ENCODE measurements around the gene TRAPPC14.

Gene TRAPPC14

DNA sequence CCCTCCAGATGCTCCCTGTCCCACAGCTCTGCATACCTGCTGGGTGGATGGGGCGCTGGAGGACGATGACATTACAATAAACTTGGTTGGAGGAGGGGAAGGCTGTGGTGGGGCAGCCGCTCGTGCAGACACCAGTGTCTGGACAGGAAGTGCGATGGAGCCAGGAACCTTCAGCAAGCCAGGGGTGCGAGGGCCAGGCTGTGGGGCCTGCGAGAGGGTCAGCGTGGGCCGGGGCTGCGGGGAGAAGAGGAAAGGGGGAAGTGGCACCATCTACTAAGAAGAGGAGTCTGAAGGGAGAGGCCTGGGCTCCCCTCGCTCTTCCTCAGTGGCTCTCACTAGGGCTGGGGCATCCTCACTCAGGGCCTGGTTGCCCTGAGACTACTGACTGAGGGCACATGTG is 50.6 kb downstream of the TRAPPC14 start:
- no CpG with 5 or more reads among the region's 11 CpGs for WGBS, 2 donors (ENCODE audit: extremely low coverage in 2 of 2, insufficient read length in 2 of 2, insufficient replicate concordance in 1 of 2)

GRCh38 chr7:100107125-100107737 is 51.3 kb downstream of the TRAPPC14 start:
- no peak overlapping the region for H3K9ac ChIP-seq (ENCODE audit: low read depth, low read length, poor library complexity)
- H3K18ac ChIP-seq (ENCODE audit: low read length), result no peak overlapping the region
- H3K23ac ChIP-seq (ENCODE audit: low read depth, low read length, poor library complexity), result peak overlapping the region; percentile 85
- peaks cover 47 to 86% of the 10 kb centered on the region in 2 donors for H3K36me3 ChIP-seq (replicated peaks in 1 of 2; ENCODE audit: control insufficient read depth in 2 of 2, insufficient read depth in 2 of 2, low read length in 2 of 2)
- H3K4me2 ChIP-seq (ENCODE audit: insufficient read depth, low read length, poor library complexity, severe bottlenecking), result no peak overlapping the region
- H2BK5ac ChIP-seq (ENCODE audit: low read length), result no peak overlapping the region
- H2AFZ ChIP-seq (ENCODE audit: low read length), result no peak overlapping the region
- no peak overlapping the region for H3K4ac ChIP-seq (ENCODE audit: low read length)
- peaks cover 3 to 9% of the 10 kb centered on the region in 2 donors for H3K4me1 ChIP-seq (ENCODE audit: control insufficient read depth in 2 of 2, insufficient read depth in 1 of 2, low read depth in 1 of 2, low read length in 2 of 2)
- no peak overlapping the region for H2BK120ac ChIP-seq (ENCODE audit: low read depth, low read length)
- no peak overlapping the region for H2BK12ac ChIP-seq (ENCODE audit: low read length)
- no peak overlapping the region for H3K4me3 ChIP-seq (ENCODE audit: low read length in 2 of 2)
- H4K8ac ChIP-seq (ENCODE audit: low read depth, low read length), result no peak overlapping the region
- H3K14ac ChIP-seq (ENCODE audit: low read length), result no peak overlapping the region
- no peak overlapping the region for H2BK15ac ChIP-seq (ENCODE audit: low read length)
- H3K9me3 ChIP-seq (replicated peaks in 1 of 2; ENCODE audit: control insufficient read depth in 2 of 2, insufficient read depth in 1 of 2, low read depth in 1 of 2, low read length in 2 of 2), result peaks cover 0 to 2% of the 10 kb centered on the region in 2 donors
- no CpG with 5 or more reads among the region's 25 CpGs for WGBS, 2 donors (ENCODE audit: extremely low coverage in 2 of 2, insufficient read length in 2 of 2, insufficient replicate concordance in 1 of 2)
- no peak for DNase-seq (ENCODE audit: low spot score)
- no peak overlapping the region for H3K27ac ChIP-seq (replicated peaks; ENCODE audit: low read length)
- H3K27me3 ChIP-seq (ENCODE audit: control insufficient read depth in 3 of 3, insufficient read depth in 3 of 3, low read depth in 1 of 3, low read length in 3 of 3), result no peaks in the 10 kb centered on the region
- H2AK5ac ChIP-seq (ENCODE audit: low read depth, low read length), result no peak overlapping the region
- H3K79me1 ChIP-seq (ENCODE audit: low read depth, low read length), result no peaks in the 10 kb centered on the region
- H4K91ac ChIP-seq (ENCODE audit: low read depth, low read length, poor library complexity), result no peak overlapping the region

More for the DNA sequence above, 50.6 kb downstream of the TRAPPC14 start:
- H3K36me3 ChIP-seq (replicated peaks in 1 of 2; ENCODE audit: control insufficient read depth in 2 of 2, insufficient read depth in 2 of 2, low read length in 2 of 2), result peaks cover 50 to 91% of the 10 kb centered on the region in 2 donors
- peak overlapping the region; percentile 44 for H3K9ac ChIP-seq (ENCODE audit: low read depth, low read length, poor library complexity)
- H2BK12ac ChIP-seq (ENCODE audit: low read length), result no peak overlapping the region
- H3K4ac ChIP-seq (ENCODE audit: low read length), result no peak overlapping the region
- H2AFZ ChIP-seq (ENCODE audit: low read length), result no peak overlapping the region
- H3K4me2 ChIP-seq (ENCODE audit: insufficient read depth, low read length, poor library complexity, severe bottlenecking), result no peak overlapping the region
- H3K79me1 ChIP-seq (ENCODE audit: low read depth, low read length), result no peaks in the 10 kb centered on the region
- H2AK5ac ChIP-seq (ENCODE audit: low read depth, low read length), result no peak overlapping the region
- no peak overlapping the region for H3K4me3 ChIP-seq (ENCODE audit: low read length in 2 of 2)
- H4K8ac ChIP-seq (ENCODE audit: low read depth, low read length), result no peak overlapping the region
- no peak overlapping the region for H2BK120ac ChIP-seq (ENCODE audit: low read depth, low read length)
- H3K14ac ChIP-seq (ENCODE audit: low read length), result no peak overlapping the region
- H3K4me1 ChIP-seq (ENCODE audit: control insufficient read depth in 2 of 2, insufficient read depth in 1 of 2, low read depth in 1 of 2, low read length in 2 of 2), result peaks cover 0 to 4% of the 10 kb centered on the region in 2 donors
- no peak overlapping the region for H4K91ac ChIP-seq (ENCODE audit: low read depth, low read length, poor library complexity)
- no peak overlapping the region for H3K27ac ChIP-seq (replicated peaks; ENCODE audit: low read length)
- no peaks in the 10 kb centered on the region for H3K27me3 ChIP-seq (ENCODE audit: control insufficient read depth in 3 of 3, insufficient read depth in 3 of 3, low read depth in 1 of 3, low read length in 3 of 3)
- H3K9me3 ChIP-seq (replicated peaks in 1 of 2; ENCODE audit: control insufficient read depth in 2 of 2, insufficient read depth in 1 of 2, low read depth in 1 of 2, low read length in 2 of 2), result peaks cover 0 to 2% of the 10 kb centered on the region in 2 donors
- no peak for DNase-seq (ENCODE audit: low spot score)
- H3K18ac ChIP-seq (ENCODE audit: low read length), result no peak overlapping the region
- no peak overlapping the region for H2BK15ac ChIP-seq (ENCODE audit: low read length)
- peak overlapping the region; percentile 85 for H3K23ac ChIP-seq (ENCODE audit: low read depth, low read length, poor library complexity)
- H2BK5ac ChIP-seq (ENCODE audit: low read length), result peak overlapping the region; percentile 75

GRCh38 chr7:100106633-100107032 is 51.9 kb downstream of the TRAPPC14 start:
- Histone ChIP-seq H3K23ac (ENCODE audit: low read depth, low read length, poor library complexity) (peak overlapping the region; percentile 38), H2BK5ac (ENCODE audit: low read length) (no peak overlapping the region), H3K4me1 (ENCODE audit: control insufficient read depth in 2 of 2, insufficient read depth in 1 of 2, low read depth in 1 of 2, low read length in 2 of 2) (peaks cover 4 to 9% of the 10 kb centered on the region in 2 donors), H3K4me2 (ENCODE audit: insufficient read depth, low read length, poor library complexity, severe bottlenecking) (no peak overlapping the region), H3K4ac (ENCODE audit: low read length) (no peak overlapping the region), H2AFZ (ENCODE audit: low read length) (no peak overlapping the region), H4K91ac (ENCODE audit: low read depth, low read length, poor library complexity) (no peak overlapping the region), H3K9ac (ENCODE audit: low read depth, low read length, poor library complexity) (no peak overlapping the region), H2BK12ac (ENCODE audit: low read length) (no peak overlapping the region), H3K9me3 (replicated peaks in 1 of 2; ENCODE audit: control insufficient read depth in 2 of 2, insufficient read depth in 1 of 2, low read depth in 1 of 2, low read length in 2 of 2) (peaks cover 0 to 2% of the 10 kb centered on the region in 2 donors), H3K27ac (replicated peaks; ENCODE audit: low read length) (no peak overlapping the region), H3K14ac (ENCODE audit: low read length) (no peak overlapping the region), H2BK15ac (ENCODE audit: low read length) (no peak overlapping the region), H3K4me3 (ENCODE audit: low read length in 2 of 2) (no peak overlapping the region), H3K79me1 (ENCODE audit: low read depth, low read length) (no peaks in the 10 kb centered on the region), H3K36me3 (replicated peaks in 1 of 2; ENCODE audit: control insufficient read depth in 2 of 2, insufficient read depth in 2 of 2, low read length in 2 of 2) (peaks cover 46 to 80% of the 10 kb centered on the region in 2 donors), H4K8ac (ENCODE audit: low read depth, low read length) (no peak overlapping the region), H2BK120ac (ENCODE audit: low read depth, low read length) (no peak overlapping the region), H2AK5ac (ENCODE audit: low read depth, low read length) (no peak overlapping the region), H3K18ac (ENCODE audit: low read length) (no peak overlapping the region), H3K27me3 (ENCODE audit: control insufficient read depth in 3 of 3, insufficient read depth in 3 of 3, low read depth in 1 of 3, low read length in 3 of 3) (no peaks in the 10 kb centered on the region)
- WGBS, 2 donors (ENCODE audit: extremely low coverage in 2 of 2, insufficient read length in 2 of 2, insufficient replicate concordance in 1 of 2), result no CpG with 5 or more reads among the region's 17 CpGs
- no peak for DNase-seq (ENCODE audit: low spot score)

DNA sequence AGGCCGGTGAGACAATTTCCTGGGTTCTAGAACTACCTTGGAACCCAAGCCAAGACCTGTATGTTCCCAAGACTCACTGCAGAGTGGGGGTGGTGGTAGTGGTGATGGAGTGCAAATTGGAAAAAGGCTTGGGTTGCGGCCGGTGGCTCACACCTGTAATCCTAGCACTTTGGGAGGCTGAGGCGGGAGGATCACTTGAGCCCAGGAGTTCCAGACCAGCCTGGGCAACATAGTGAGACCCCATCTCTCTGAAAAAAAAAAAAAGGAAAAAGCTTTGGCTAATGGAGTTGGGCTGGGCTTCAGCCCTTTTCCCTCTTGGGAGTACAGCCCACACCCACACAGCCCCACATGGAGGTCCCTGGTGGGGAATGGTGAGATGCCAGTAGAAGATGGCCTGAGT is 53.0 kb downstream of the TRAPPC14 start:
- H3K27ac ChIP-seq (replicated peaks; ENCODE audit: low read length), result no peak overlapping the region
- no CpG with 5 or more reads among the region's 4 CpGs for WGBS, 2 donors (ENCODE audit: extremely low coverage in 2 of 2, insufficient read length in 2 of 2, insufficient replicate concordance in 1 of 2)
- H3K9ac ChIP-seq (ENCODE audit: low read depth, low read length, poor library complexity), result no peak overlapping the region
- H3K79me1 ChIP-seq (ENCODE audit: low read depth, low read length), result no peaks in the 10 kb centered on the region
- H2BK15ac ChIP-seq (ENCODE audit: low read length), result no peak overlapping the region
- H4K91ac ChIP-seq (ENCODE audit: low read depth, low read length, poor library complexity), result no peak overlapping the region
- H3K23ac ChIP-seq (ENCODE audit: low read depth, low read length, poor library complexity), result no peak overlapping the region
- H3K18ac ChIP-seq (ENCODE audit: low read length), result no peak overlapping the region
- peaks cover 4 to 11% of the 10 kb centered on the region in 2 donors for H3K4me1 ChIP-seq (ENCODE audit: control insufficient read depth in 2 of 2, insufficient read depth in 1 of 2, low read depth in 1 of 2, low read length in 2 of 2)
- no peak overlapping the region for H3K14ac ChIP-seq (ENCODE audit: low read length)
- H2AFZ ChIP-seq (ENCODE audit: low read length), result no peak overlapping the region
- no peak overlapping the region for H2AK5ac ChIP-seq (ENCODE audit: low read depth, low read length)
- no peak overlapping the region for H3K4ac ChIP-seq (ENCODE audit: low read length)
- H2BK5ac ChIP-seq (ENCODE audit: low read length), result no peak overlapping the region
- DNase-seq (ENCODE audit: low spot score), result no peak
- H3K36me3 ChIP-seq (replicated peaks in 1 of 2; ENCODE audit: control insufficient read depth in 2 of 2, insufficient read depth in 2 of 2, low read length in 2 of 2), result peaks cover 37 to 69% of the 10 kb centered on the region in 2 donors
- no peak overlapping the region for H3K4me2 ChIP-seq (ENCODE audit: insufficient read depth, low read length, poor library complexity, severe bottlenecking)
- H3K4me3 ChIP-seq (ENCODE audit: low read length in 2 of 2), result no peak overlapping the region
- H3K27me3 ChIP-seq (ENCODE audit: control insufficient read depth in 3 of 3, insufficient read depth in 3 of 3, low read depth in 1 of 3, low read length in 3 of 3), result no peaks in the 10 kb centered on the region
- H2BK12ac ChIP-seq (ENCODE audit: low read length), result no peak overlapping the region
- no peak overlapping the region for H2BK120ac ChIP-seq (ENCODE audit: low read depth, low read length)
- H4K8ac ChIP-seq (ENCODE audit: low read depth, low read length), result no peak overlapping the region
- H3K9me3 ChIP-seq (replicated peaks in 1 of 2; ENCODE audit: control insufficient read depth in 2 of 2, insufficient read depth in 1 of 2, low read depth in 1 of 2, low read length in 2 of 2), result no peaks in the 10 kb centered on the region

All from neuronal stem cell (in vitro differentiated cells).